Transverse colon (tissue), 4 donors: ENCODE data around the gene RTN3.
"Not testable (repeated sequence)": the region's sequence is repeated elsewhere in the genome, so short reads cannot be mapped to it uniquely, and the experiment has no call there.

Experiments used
- CTCF ChIP-seq, 5 experiments: fragments of 200-600 bp in 3 of 5; fragments of 450-650 bp in 2 of 5; sonication (generic) in 3 of 5; IDR thresholded peaks; 1 replicate in 2 of 5; 2 replicates in 3 of 5; pipeline ENCODE4 v1.5.1; 2016 to 2017; ENCODE audit warnings: antibody characterized with exemption in 5 of 5, inconsistent platforms in 3 of 5, mild to moderate bottlenecking in 2 of 5, moderate library complexity in 1 of 5
- POLR2A ChIP-seq: fragments of 450-650 bp; IDR thresholded peaks from one replicate; pipeline ENCODE4 v1.6.1; 2016; ENCODE audit warnings: antibody characterized with exemption, mild to moderate bottlenecking, moderate library complexity
- POLR2AphosphoS5 ChIP-seq, 3 donors: sonication (generic); formaldehyde crosslinking; IDR thresholded peaks; one replicate each; pipeline ENCODE4 v1.6.1; 2016; ENCODE audit warnings: antibody characterized with exemption in 3 of 3

GRCh38 chr11:63685158-63685721 lies 3.9 kb downstream of the RTN3 start:
- TF ChIP-seq CTCF (IDR thresholded peaks at IDR 0.05); POLR2A; POLR2AphosphoS5 (IDR thresholded peaks at IDR 0.05): not testable (repeated sequence)
